ENCODE measurements around the gene KLHDC10. TPM values are rescaled to one million over a fixed set of nuclear protein-coding genes. Genes with fewer than 3 reads are reported as not detected.
A peak's percentile ranks its signal among the peaks of the same experiment; 100 is the strongest.

KLHDC10 gene
- total and polyA plus RNA-seq, 2 of the 13 experiments (the other 11 are each of a cell fraction or from before 2014, with no cell fraction given) = 11.9 to 21.6 TPM

- peak; percentile 25; the same call in 1 of the 2 replicates for TF ChIP-seq TFE3 (CRISPR knock-in tag; IDR thresholded peaks at IDR 0.05)
- no peak for TF ChIP-seq SATB2 (CRISPR knock-in tag; IDR thresholded peaks at IDR 0.05)
- no peak for TF ChIP-seq NFE2L1 (CRISPR knock-in tag; IDR thresholded peaks at IDR 0.05; ENCODE audit: borderline replicate concordance)
- no peak for TF ChIP-seq ZNF713 (CRISPR knock-in tag; IDR thresholded peaks at IDR 0.05)
- no peak for TF ChIP-seq ZNF296 (CRISPR knock-in tag; conservative IDR thresholded peaks at IDR 0.05)
- no peak for TF ChIP-seq KLF13 (CRISPR knock-in tag; IDR thresholded peaks at IDR 0.05)
- peak; percentile 27 for TF ChIP-seq TEAD3 (CRISPR knock-in tag; optimal IDR thresholded peaks at IDR 0.05; ENCODE audit: borderline replicate concordance)
- TF ChIP-seq ZNF331 (CRISPR knock-in tag; IDR thresholded peaks at IDR 0.05) = no peak; the same call in 1 of the 2 replicates
- TF ChIP-seq ZNF605 (CRISPR knock-in tag; IDR thresholded peaks at IDR 0.05) = peak; percentile 73; the same call in 1 of the 2 replicates
- no peak for TF ChIP-seq ZNF30 (CRISPR knock-in tag; IDR thresholded peaks at IDR 0.05)
- peak; percentile 66 for TF ChIP-seq MED1 (CRISPR knock-in tag; IDR thresholded peaks at IDR 0.05)
- TF ChIP-seq ATAD3A (CRISPR knock-in tag; IDR thresholded peaks at IDR 0.05) = no peak
- TF ChIP-seq, protein P1, sequence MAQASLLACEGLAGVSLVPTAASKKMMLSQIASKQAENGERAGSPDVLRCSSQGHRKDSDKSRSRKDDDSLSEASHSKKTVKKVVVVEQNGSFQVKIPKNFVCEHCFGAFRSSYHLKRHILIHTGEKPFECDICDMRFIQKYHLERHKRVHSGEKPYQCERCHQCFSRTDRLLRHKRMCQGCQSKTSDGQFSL (CRISPR knock-in tag; IDR thresholded peaks at IDR 0.05) = peak; percentile 76; the same call in 1 of the 2 replicates
- no peak for TF ChIP-seq ZNF703 (CRISPR knock-in tag; IDR thresholded peaks at IDR 0.05; ENCODE audit: borderline replicate concordance)
- TF ChIP-seq HIVEP1 (CRISPR knock-in tag; IDR thresholded peaks at IDR 0.05) = peak; percentile 64; the same call in 1 of the 2 replicates
- no peak for TF ChIP-seq RBM22 (optimal IDR thresholded peaks at IDR 0.05; ENCODE audit: low read length)
- TF ChIP-seq ZNF276 (CRISPR knock-in tag; IDR thresholded peaks at IDR 0.05; ENCODE audit: low read depth) = no peak
- TF ChIP-seq, protein P2, sequence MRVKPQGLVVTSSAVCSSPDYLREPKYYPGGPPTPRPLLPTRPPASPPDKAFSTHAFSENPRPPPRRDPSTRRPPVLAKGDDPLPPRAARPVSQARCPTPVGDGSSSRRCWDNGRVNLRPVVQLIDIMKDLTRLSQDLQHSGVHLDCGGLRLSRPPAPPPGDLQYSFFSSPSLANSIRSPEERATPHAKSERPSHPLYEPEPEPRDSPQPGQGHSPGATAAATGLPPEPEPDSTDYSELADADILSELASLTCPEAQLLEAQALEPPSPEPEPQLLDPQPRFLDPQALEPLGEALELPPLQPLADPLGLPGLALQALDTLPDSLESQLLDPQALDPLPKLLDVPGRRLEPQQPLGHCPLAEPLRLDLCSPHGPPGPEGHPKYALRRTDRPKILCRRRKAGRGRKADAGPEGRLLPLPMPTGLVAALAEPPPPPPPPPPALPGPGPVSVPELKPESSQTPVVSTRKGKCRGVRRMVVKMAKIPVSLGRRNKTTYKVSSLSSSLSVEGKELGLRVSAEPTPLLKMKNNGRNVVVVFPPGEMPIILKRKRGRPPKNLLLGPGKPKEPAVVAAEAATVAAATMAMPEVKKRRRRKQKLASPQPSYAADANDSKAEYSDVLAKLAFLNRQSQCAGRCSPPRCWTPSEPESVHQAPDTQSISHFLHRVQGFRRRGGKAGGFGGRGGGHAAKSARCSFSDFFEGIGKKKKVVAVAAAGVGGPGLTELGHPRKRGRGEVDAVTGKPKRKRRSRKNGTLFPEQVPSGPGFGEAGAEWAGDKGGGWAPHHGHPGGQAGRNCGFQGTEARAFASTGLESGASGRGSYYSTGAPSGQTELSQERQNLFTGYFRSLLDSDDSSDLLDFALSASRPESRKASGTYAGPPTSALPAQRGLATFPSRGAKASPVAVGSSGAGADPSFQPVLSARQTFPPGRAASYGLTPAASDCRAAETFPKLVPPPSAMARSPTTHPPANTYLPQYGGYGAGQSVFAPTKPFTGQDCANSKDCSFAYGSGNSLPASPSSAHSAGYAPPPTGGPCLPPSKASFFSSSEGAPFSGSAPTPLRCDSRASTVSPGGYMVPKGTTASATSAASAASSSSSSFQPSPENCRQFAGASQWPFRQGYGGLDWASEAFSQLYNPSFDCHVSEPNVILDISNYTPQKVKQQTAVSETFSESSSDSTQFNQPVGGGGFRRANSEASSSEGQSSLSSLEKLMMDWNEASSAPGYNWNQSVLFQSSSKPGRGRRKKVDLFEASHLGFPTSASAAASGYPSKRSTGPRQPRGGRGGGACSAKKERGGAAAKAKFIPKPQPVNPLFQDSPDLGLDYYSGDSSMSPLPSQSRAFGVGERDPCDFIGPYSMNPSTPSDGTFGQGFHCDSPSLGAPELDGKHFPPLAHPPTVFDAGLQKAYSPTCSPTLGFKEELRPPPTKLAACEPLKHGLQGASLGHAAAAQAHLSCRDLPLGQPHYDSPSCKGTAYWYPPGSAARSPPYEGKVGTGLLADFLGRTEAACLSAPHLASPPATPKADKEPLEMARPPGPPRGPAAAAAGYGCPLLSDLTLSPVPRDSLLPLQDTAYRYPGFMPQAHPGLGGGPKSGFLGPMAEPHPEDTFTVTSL (CRISPR knock-in tag; IDR thresholded peaks at IDR 0.05; ENCODE audit: borderline replicate concordance) = 0 out of 2 replicates have a peak, but pooled peaks have one; percentile 10
Observed at GRCh38 chr7:130069978-130070860, at the start of gene KLHDC10 (continued).
